Activated CD4-positive, alpha-beta T cell treated with anti-CD3 and anti-CD28 coated beads for 36 hours (primary cell): ENCODE results near the gene ANTXR2. TPM values are rescaled to one million over a fixed set of nuclear protein-coding genes. Genes with fewer than 3 reads are reported as not detected.
A peak's percentile ranks its signal among the peaks of the same experiment; 100 is the strongest.

ENCODE experiments used
- ATAC-seq: fragments of 200-7000 bp; cut with Tn5 transposase; one replicate; pipeline ENCODE4 v1.10.0; 2021; ENCODE audit warnings: mild to moderate bottlenecking, moderate library complexity
- CTCF ChIA-PET: fragments of 350-600 bp; sonication (Branson Sonifier 250); formaldehyde crosslinking; loops from one replicate; lab custom pipeline; 2021; ENCODE audit warnings: antibody characterized with exemption; lab: Charles Lee
- POLR2A ChIA-PET: fragments of 350-600 bp; sonication (Branson Sonifier 250); formaldehyde crosslinking; loops from one replicate; lab custom pipeline; 2021; ENCODE audit warnings: antibody characterized with exemption, inconsistent platforms; lab: Charles Lee
- DNase-seq: peaks from one replicate; pipeline ENCODE4 v3.0.0-alpha.2; 2020
- H3K27ac Mint-ChIP-seq: one replicate; pipeline ENCODE4 v1.8.0; 2021; ENCODE audit warnings: mixed read lengths
- H3K27me3 Mint-ChIP-seq: one replicate; pipeline ENCODE4 v1.8.0; 2021; ENCODE audit warnings: mixed read lengths
- H3K36me3 Mint-ChIP-seq: one replicate; pipeline ENCODE4 v1.8.0; 2021; ENCODE audit warnings: low read depth, mixed read lengths
- H3K4me1 Mint-ChIP-seq: one replicate; pipeline ENCODE4 v1.8.0; 2021; ENCODE audit warnings: mixed read lengths
- H3K4me3 Mint-ChIP-seq: one replicate; pipeline ENCODE4 v1.8.0; 2021; ENCODE audit warnings: mild to moderate bottlenecking, moderate library complexity, mixed read lengths
- H3K9me3 Mint-ChIP-seq: one replicate; pipeline ENCODE4 v1.8.0; 2021; ENCODE audit warnings: low read depth, mixed read lengths
- intact Hi-C, 2 experiments: fragments of 100-400 bp; cut with DNase I in 1 of 2; cut with micrococcal nuclease in 1 of 2; formaldehyde crosslinking; loops; one replicate each; pipeline versions ENCODE4 v1.14.2 to v1.15.1; 2022 to 2024; cut with DNase I, micrococcal nuclease
- total RNA-seq, 2 experiments: library from RNA; stranded (reverse); gene quantifications; one replicate each; pipeline ENCODE4 v1.2.3, GENCODE V29; 2021

The ANTXR2 gene
- total RNA-seq, 2 experiments from 2014 or later: 2.3 to 3.8 TPM

DNA sequence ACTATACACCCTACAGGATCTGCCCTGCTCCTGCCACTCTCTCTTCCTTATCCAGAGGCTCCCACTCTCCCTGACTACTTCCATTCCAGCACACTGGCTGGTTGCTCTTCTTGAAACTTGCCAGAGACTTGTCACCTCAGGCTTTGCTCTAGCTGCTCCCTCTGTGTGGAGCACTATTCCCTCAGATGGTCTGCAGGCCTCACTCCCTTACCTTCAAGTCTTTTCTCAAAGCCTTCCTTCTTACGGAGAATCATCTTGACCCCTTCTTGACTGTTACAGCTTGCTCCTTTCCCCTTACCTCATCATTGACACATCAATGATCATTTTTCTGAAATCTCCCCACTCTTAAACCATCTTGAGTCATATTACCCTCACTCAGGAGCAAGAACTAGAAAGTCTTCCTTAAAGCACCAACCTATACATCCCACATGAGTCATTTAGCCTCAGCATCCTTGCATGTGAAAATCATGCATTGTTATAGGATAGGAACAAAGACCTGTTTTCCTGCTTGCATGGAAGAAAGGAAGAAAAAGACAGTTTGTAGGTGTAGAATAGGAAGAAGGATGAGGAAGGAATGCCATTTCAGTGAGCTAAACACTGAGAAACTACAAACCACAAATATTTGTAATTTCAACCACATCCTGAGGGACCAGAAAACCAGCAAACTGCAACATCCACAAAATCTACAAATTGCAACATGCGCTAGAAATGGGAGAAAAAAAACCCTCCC, 55.7 kb downstream of the ANTXR2 start:
- intact Hi-C loops: no loop called here
- H3K36me3 Mint-ChIP-seq: peaks cover 15% of the 10 kb centered on the region
- no peak overlapping the region for H3K27ac Mint-ChIP-seq
- no peaks in the 10 kb centered on the region for H3K27me3 Mint-ChIP-seq
- no peak for DNase-seq
- POLR2A ChIA-PET: no interaction called here
- ATAC-seq: peak; percentile 95
- no peak overlapping the region for H3K4me3 Mint-ChIP-seq
- peaks cover 4% of the 10 kb centered on the region for H3K4me1 Mint-ChIP-seq
- CTCF ChIA-PET: interaction anchor here (1.1 to 1.4 kb wide), 2 partner anchors 25 to 109 kb away, joined by 3 read pairs; no protein-coding TSS in a partner anchor
- no peaks in the 10 kb centered on the region for H3K9me3 Mint-ChIP-seq

- intact Hi-C loops: no loop called here
- H3K4me1 Mint-ChIP-seq: peaks cover under 1% of the 10 kb centered on the region
- no peak overlapping the region for H3K27ac Mint-ChIP-seq
- DNase-seq (no peak), ATAC-seq (no peak)
- no peaks in the 10 kb centered on the region for H3K9me3 Mint-ChIP-seq
- POLR2A ChIA-PET: no interaction called here
- H3K27me3 Mint-ChIP-seq: no peaks in the 10 kb centered on the region
- CTCF ChIA-PET: interaction anchor here (1.4 kb wide), 1 partner anchor 26 kb away, joined by 3 read pairs; no protein-coding TSS in a partner anchor
- no peak overlapping the region for H3K4me3 Mint-ChIP-seq
- H3K36me3 Mint-ChIP-seq: peaks cover 12% of the 10 kb centered on the region
Observed at GRCh38 chr4:80016506-80016905, 56.5 kb downstream of the ANTXR2 start.

- intact Hi-C loops: no loop called here
- POLR2A ChIA-PET: no interaction called here
- CTCF ChIA-PET: interaction anchor here (0.5 kb wide), 1 partner anchor 8 kb away, joined by 3 read pairs; no protein-coding TSS in a partner anchor
- H3K9me3 Mint-ChIP-seq: no peaks in the 10 kb centered on the region
- no peak overlapping the region for H3K27ac Mint-ChIP-seq
- peaks cover 12% of the 10 kb centered on the region for H3K36me3 Mint-ChIP-seq
- DNase-seq (no peak), ATAC-seq (no peak)
- no peaks in the 10 kb centered on the region for H3K27me3 Mint-ChIP-seq
- peaks cover 2% of the 10 kb centered on the region for H3K4me1 Mint-ChIP-seq
- no peak overlapping the region for H3K4me3 Mint-ChIP-seq
Observed at GRCh38 chr4:80015407-80016189, 57.4 kb downstream of the ANTXR2 start.

- H3K9me3 Mint-ChIP-seq: no peaks in the 10 kb centered on the region
- ChIA-PET POLR2A (interaction anchor here (0.7 kb wide), 1 partner anchor 234 kb away, joined by 3 read pairs; no protein-coding TSS in a partner anchor), CTCF (no interaction called here)
- no peak overlapping the region for H3K4me3 Mint-ChIP-seq
- no peak overlapping the region for H3K27ac Mint-ChIP-seq
- peaks cover 16% of the 10 kb centered on the region for H3K36me3 Mint-ChIP-seq
- no peaks in the 10 kb centered on the region for H3K27me3 Mint-ChIP-seq
- H3K4me1 Mint-ChIP-seq: peaks cover 7% of the 10 kb centered on the region
- intact Hi-C loops: no loop called here
- DNase-seq: no peak
- no peak for ATAC-seq
Observed at GRCh38 chr4:80014531-80014930, 58.5 kb downstream of the ANTXR2 start.

- ChIA-PET POLR2A (no interaction called here), CTCF (interaction anchor here (0.6 kb wide), 1 partner anchor 81 kb away, joined by 4 read pairs; no protein-coding TSS in a partner anchor)
- Mint-ChIP-seq H3K36me3 (peaks cover 23% of the 10 kb centered on the region), H3K27ac (no peak overlapping the region), H3K27me3 (no peaks in the 10 kb centered on the region), H3K4me1 (peaks cover 21% of the 10 kb centered on the region), H3K9me3 (no peaks in the 10 kb centered on the region), H3K4me3 (no peak overlapping the region)
- intact Hi-C loops: no loop called here
- no peak for ATAC-seq
- DNase-seq: no peak
Observed at GRCh38 chr4:80012291-80012690, 60.7 kb downstream of the ANTXR2 start.

DNA sequence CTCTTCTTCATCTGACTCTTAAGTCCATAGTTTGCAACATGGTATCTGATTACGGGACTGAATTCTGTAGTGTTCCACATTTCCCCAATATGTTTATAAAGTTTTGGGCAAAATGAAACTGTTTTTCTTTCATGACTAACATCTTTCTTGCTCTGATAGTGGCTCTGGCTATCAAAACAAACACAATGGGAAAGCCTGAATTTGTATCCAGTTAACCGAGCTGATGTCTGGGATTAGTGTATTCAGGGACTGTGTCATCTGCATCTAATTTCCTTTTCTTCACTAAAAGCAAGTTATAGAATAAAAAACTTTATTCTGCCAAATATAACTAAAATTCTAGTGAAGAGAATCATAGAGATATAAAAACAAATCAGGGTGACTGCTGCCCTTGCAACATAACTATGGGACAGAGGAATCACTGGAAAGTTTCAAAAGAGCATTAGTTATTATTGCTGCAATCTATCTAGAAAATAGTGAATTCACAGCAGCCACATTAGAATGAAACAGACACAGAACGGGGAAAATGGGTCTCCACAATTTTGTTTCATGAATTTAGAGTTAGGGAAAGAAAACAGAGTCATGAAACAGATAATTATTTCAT, 61.3 kb downstream of the ANTXR2 start:
- DNase-seq (no peak), ATAC-seq (no peak)
- H3K9me3 Mint-ChIP-seq: no peaks in the 10 kb centered on the region
- no peak overlapping the region for H3K4me3 Mint-ChIP-seq
- H3K36me3 Mint-ChIP-seq: peaks cover 26% of the 10 kb centered on the region
- no peak overlapping the region for H3K27ac Mint-ChIP-seq
- H3K27me3 Mint-ChIP-seq: no peaks in the 10 kb centered on the region
- ChIA-PET POLR2A (no interaction called here), CTCF (interaction anchor here (0.6 kb wide), 1 partner anchor 81 kb away, joined by 4 read pairs; no protein-coding TSS in a partner anchor)
- H3K4me1 Mint-ChIP-seq: peaks cover 27% of the 10 kb centered on the region
- intact Hi-C loops: no loop called here

GRCh38 chr4:80010316-80010715, 62.7 kb downstream of the ANTXR2 start:
- Mint-ChIP-seq H3K36me3 (peaks cover 29% of the 10 kb centered on the region), H3K4me3 (no peak overlapping the region), H3K27me3 (no peaks in the 10 kb centered on the region), H3K27ac (peak overlapping the region; percentile 21), H3K9me3 (no peaks in the 10 kb centered on the region), H3K4me1 (peaks cover 38% of the 10 kb centered on the region)
- intact Hi-C loops: no loop called here
- POLR2A ChIA-PET: no interaction called here
- CTCF ChIA-PET: no interaction called here
- DNase-seq (no peak), ATAC-seq (no peak)

DNA sequence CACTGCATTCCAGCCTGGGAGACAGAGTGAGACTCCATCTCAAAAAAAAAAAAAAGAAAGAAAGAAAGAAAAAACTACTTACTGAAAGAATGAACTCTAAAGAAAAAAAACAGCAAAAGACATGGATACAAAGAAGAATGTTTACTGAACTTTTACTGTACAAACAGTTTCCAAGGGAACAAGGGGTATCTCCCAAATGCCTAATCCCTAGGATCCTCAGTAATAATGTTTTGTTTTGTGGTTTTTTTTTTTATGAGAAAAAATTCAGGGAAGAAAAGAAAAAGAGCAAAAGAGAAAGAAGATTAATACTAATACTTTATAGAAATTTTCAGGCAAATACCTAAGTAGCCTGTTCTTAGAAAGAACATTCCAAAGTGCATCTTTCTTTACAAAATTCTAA, 63.2 kb downstream of the ANTXR2 start:
- intact Hi-C loops: loop anchor here (5.0 to 10.0 kb wide), 3 partner anchors 62 to 175 kb away; partner anchors contain the start of gene ANTXR2 (in 2 of the 2)
- peaks cover 30% of the 10 kb centered on the region for H3K36me3 Mint-ChIP-seq
- H3K4me3 Mint-ChIP-seq: no peak overlapping the region
- H3K4me1 Mint-ChIP-seq: peaks cover 39% of the 10 kb centered on the region
- ChIA-PET CTCF (no interaction called here), POLR2A (no interaction called here)
- no peaks in the 10 kb centered on the region for H3K27me3 Mint-ChIP-seq
- H3K27ac Mint-ChIP-seq: no peak overlapping the region
- peaks cover under 1% of the 10 kb centered on the region for H3K9me3 Mint-ChIP-seq
- no peak for ATAC-seq
- no peak for DNase-seq

- POLR2A ChIA-PET: no interaction called here
- no peaks in the 10 kb centered on the region for H3K27me3 Mint-ChIP-seq
- no peak overlapping the region for H3K27ac Mint-ChIP-seq
- ATAC-seq (no peak), DNase-seq (no peak)
- intact Hi-C loops: loop anchor here (5.0 to 10.0 kb wide), 3 partner anchors 63 to 174 kb away; partner anchors contain the start of gene ANTXR2 (in 2 of the 2)
- H3K4me1 Mint-ChIP-seq: peaks cover 43% of the 10 kb centered on the region
- peaks cover 7% of the 10 kb centered on the region for H3K9me3 Mint-ChIP-seq
- H3K4me3 Mint-ChIP-seq: no peak overlapping the region
- CTCF ChIA-PET: no interaction called here
- peaks cover 33% of the 10 kb centered on the region for H3K36me3 Mint-ChIP-seq
Observed at GRCh38 chr4:80008971-80009370, 64.1 kb downstream of the ANTXR2 start.

DNA sequence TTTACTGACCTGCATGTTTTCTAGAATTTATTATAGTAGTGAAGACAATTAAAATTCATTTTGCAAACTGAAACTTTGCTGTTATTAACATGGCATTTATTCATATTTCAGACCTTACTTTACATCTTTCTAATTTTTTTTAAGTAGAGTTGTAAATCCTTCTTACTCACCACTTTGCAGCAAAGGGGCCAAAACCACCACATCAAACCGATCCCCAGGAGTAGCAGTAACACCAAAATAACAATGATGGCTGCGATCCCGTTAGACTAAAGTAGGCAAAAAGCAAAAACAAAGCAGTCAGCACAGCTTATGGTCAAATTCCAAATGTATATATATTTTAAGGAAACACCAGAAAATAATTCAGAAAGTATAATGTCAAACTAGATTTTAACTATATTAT, 64.7 kb downstream of the ANTXR2 start:
- Mint-ChIP-seq H3K4me3 (no peak overlapping the region), H3K27me3 (no peaks in the 10 kb centered on the region), H3K27ac (peak overlapping the region; percentile 37), H3K4me1 (peaks cover 43% of the 10 kb centered on the region), H3K36me3 (peaks cover 32% of the 10 kb centered on the region), H3K9me3 (peaks cover 7% of the 10 kb centered on the region)
- ChIA-PET CTCF (no interaction called here), POLR2A (no interaction called here)
- intact Hi-C loops: loop anchor here (5.0 to 10.0 kb wide), 3 partner anchors 64 to 174 kb away; partner anchors contain the start of gene ANTXR2 (in 2 of the 2)
- DNase-seq: no peak
- ATAC-seq: no peak

GRCh38 chr4:80007745-80008149, 65.3 kb downstream of the ANTXR2 start:
- peak; percentile 68 for ATAC-seq
- peaks cover 7% of the 10 kb centered on the region for H3K9me3 Mint-ChIP-seq
- ChIA-PET CTCF (no interaction called here), POLR2A (no interaction called here)
- peaks cover 34% of the 10 kb centered on the region for H3K36me3 Mint-ChIP-seq
- H3K4me1 Mint-ChIP-seq: peaks cover 43% of the 10 kb centered on the region
- intact Hi-C loops: loop anchor here (1.0 to 10.0 kb wide), 7 partner anchors 51 to 177 kb away; partner anchors contain the start of gene ANTXR2 (in 2 of the 2)
- DNase-seq: no peak
- H3K27me3 Mint-ChIP-seq: no peaks in the 10 kb centered on the region
- H3K27ac Mint-ChIP-seq: peak overlapping the region; percentile 67
- H3K4me3 Mint-ChIP-seq: no peak overlapping the region
